Mucosa of rectum (tissue), 2 donors: ENCODE measurements around the gene DMRTC1.
"Not testable (repeated sequence)": the region's sequence is repeated elsewhere in the genome, so short reads cannot be mapped to it uniquely, and the experiment has no call there.

Source experiments
- H3K27ac ChIP-seq, 2 donors: one replicate each; pipeline ENCODE4 v1.7.0; 2013; ENCODE audit warnings: inconsistent platforms in 2 of 2, low read depth in 2 of 2, low read length in 2 of 2
- H3K27me3 ChIP-seq, 2 donors: one replicate each; pipeline ENCODE4 v1.7.0; 2013; ENCODE audit warnings: low read length in 2 of 2; ENCODE audit not compliant: control insufficient read depth in 2 of 2, insufficient read depth in 2 of 2
- H3K36me3 ChIP-seq, 2 donors: one replicate each; pipeline ENCODE4 v1.7.0; 2013; ENCODE audit warnings: low read length in 2 of 2; ENCODE audit not compliant: control insufficient read depth in 2 of 2, insufficient read depth in 2 of 2
- H3K4me1 ChIP-seq, 2 donors: one replicate each; pipeline ENCODE4 v1.7.0; 2013; ENCODE audit warnings: low read length in 2 of 2, mild to moderate bottlenecking in 1 of 2; ENCODE audit not compliant: control insufficient read depth in 2 of 2, insufficient read depth in 2 of 2
- H3K4me3 ChIP-seq, 2 donors: one replicate each; pipeline ENCODE4 v1.7.0; 2013; ENCODE audit warnings: low read length in 2 of 2
- H3K9ac ChIP-seq, 2 donors: one replicate each; pipeline ENCODE4 v1.7.0; 2013; ENCODE audit warnings: low read length in 2 of 2, low read depth in 1 of 2, mild to moderate bottlenecking in 1 of 2
- H3K9me3 ChIP-seq, 2 donors: one replicate each; pipeline ENCODE4 v1.7.0; 2013; ENCODE audit warnings: low read length in 2 of 2; ENCODE audit not compliant: control insufficient read depth in 2 of 2
- donor health status: healthy.
- donor health status: Normal muscosa, but diverticular disease.

Gene DMRTC1, protein sequence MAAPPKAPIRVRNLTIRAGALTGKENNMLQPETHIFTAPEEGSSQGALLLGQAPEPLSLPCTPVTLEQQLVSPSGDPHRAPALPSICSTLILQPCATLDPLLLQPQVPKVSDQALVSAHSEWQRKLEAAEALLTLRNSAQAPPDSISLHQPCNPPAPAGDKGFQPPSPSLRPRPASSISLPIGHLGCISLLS

DNA sequence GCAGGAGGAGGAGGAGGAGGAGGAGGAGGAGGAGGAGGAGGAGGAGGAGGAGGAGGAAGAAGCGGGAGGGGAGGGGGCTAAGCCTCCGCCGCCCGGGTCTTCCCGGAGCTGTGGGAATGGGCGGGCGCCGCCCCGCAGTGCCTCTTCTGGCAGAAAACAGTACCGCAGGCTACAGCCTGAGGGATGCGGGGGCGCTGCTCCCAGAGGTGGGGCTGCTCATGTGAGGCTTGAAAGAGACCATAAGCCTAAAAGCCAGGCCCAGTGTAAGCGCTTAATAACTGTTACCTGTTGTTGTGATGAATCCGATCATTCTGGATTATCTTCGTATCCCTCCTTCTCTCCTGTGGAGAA is at the start of gene DMRTC1:
TSS of gene DMRTC1 (minus strand) at position 19 of the 351 bp plus-strand sequence. CDS start 68,143 bp downstream, outside the sequence.
- not testable (repeated sequence) for H3K27me3 ChIP-seq, H3K4me3 ChIP-seq, H3K9me3 ChIP-seq, H3K36me3 ChIP-seq, H3K4me1 ChIP-seq, H3K9ac ChIP-seq, H3K27ac ChIP-seq

DNA sequence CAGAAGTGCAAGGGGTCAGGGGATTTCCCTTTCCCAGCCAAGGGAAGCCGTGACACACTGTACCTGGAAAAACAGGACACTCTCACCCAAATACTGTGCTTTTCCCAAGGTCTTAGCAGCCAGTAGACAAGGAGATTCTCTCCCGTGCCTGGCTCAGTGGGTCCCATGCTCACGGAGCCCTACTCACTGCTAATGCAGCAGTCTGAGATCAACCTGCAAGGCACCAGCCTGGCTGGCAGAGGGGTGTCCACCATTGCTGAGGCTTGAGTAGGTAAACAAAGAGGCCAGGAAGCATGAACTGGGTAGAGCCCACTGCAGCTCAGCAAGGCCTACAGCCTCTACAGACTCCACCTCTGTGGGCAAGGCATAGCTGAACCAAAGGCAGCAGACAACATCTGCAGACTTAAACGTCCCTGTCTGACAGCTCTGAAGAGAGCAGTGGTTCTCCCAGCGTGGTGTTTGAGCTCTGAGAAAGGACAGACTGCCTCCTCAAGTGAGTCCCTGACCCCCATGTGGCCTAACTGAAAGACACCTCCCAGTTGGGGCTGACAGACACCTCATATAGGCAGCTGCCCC is 37.3 kb upstream of the DMRTC1 start:
- H3K36me3 ChIP-seq, H3K9me3 ChIP-seq: not testable (repeated sequence)

GRCh38 chrX:72974885-72975284 is 31.2 kb upstream of the DMRTC1 start:
- not testable (repeated sequence) for H3K4me3 ChIP-seq, H3K9me3 ChIP-seq, H3K27ac ChIP-seq, H3K4me1 ChIP-seq, H3K27me3 ChIP-seq, H3K9ac ChIP-seq, H3K36me3 ChIP-seq

More for the DNA sequence above, 37.3 kb upstream of the DMRTC1 start:
- H3K9ac ChIP-seq, H3K27me3 ChIP-seq, H3K27ac ChIP-seq, H3K4me3 ChIP-seq, H3K4me1 ChIP-seq: not testable (repeated sequence)

GRCh38 chrX:72971859-72972258 is 28.2 kb upstream of the DMRTC1 start:
- not testable (repeated sequence) for H3K27ac ChIP-seq, H3K9ac ChIP-seq, H3K27me3 ChIP-seq, H3K4me1 ChIP-seq, H3K36me3 ChIP-seq, H3K9me3 ChIP-seq, H3K4me3 ChIP-seq

GRCh38 chrX:72959971-72960370 is 16.3 kb upstream of the DMRTC1 start:
- H3K27me3 ChIP-seq, H3K9ac ChIP-seq, H3K9me3 ChIP-seq, H3K36me3 ChIP-seq, H3K4me3 ChIP-seq, H3K27ac ChIP-seq, H3K4me1 ChIP-seq: not testable (repeated sequence)

DNA sequence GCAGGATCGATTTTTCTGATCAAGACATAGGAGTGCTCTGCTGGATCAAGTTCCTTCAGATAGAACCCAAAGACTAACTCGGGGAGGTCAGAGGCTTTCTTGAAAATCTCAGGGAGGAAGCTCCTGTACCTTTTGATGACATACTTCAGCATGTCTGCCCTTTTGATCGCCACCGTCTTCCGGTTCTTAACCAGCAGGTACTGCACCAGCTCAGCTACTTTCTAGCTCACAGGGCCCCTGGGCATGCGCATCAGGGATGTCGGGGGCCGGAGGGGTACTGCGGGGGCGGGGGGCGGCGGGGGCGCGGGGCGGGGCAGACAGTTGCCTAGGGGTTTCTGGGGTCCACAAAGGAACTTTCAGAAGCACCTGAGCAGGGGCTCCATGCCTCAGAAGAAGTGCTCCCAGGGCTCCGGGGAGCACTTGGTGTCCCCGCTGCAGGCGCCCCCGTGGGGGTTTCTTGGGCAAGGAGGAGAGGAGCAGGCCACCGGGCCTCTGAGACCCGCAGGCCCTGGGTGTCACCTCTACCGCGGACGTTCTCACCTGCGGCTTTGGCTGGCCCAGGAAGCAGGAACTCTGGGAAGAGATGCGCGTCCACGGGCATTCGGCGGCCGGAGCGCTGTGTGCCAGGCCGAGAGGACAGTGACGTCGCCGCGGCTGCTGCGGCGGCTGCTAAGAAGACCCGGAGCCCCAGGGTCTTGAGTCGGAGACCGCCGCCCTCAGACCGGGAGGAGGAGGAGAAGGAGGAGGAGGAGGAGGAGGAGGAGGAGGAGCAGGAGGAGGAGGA is 410 bp downstream of the DMRTC1 start:
- H3K27me3 ChIP-seq, H3K36me3 ChIP-seq, H3K4me3 ChIP-seq, H3K9me3 ChIP-seq, H3K9ac ChIP-seq, H3K27ac ChIP-seq, H3K4me1 ChIP-seq: not testable (repeated sequence)

DNA sequence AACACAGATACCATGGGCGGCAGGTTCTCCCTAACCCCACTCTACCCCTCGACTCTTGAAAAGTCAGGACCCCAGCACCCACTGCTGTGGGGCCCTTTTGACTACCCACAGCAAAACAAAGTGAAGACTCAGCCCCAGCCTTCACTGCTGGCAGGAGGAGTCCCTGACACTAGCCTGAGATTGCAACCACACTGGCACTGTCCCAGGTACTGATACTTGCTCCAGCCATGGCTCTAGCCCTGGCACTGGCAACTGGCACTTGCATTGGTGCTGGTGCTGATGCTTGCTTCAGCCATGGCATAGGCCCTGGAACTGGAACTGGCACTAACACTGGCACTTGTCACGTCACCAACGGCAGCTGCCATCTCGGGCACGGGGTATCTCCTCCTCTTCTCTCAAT is 1.4 kb downstream of the DMRTC1 start:
- not testable (repeated sequence) for H3K27me3 ChIP-seq, H3K9ac ChIP-seq, H3K36me3 ChIP-seq, H3K4me3 ChIP-seq, H3K4me1 ChIP-seq, H3K27ac ChIP-seq, H3K9me3 ChIP-seq

- not testable (repeated sequence) for H3K9ac ChIP-seq, H3K9me3 ChIP-seq, H3K36me3 ChIP-seq, H3K27me3 ChIP-seq, H3K4me3 ChIP-seq, H3K4me1 ChIP-seq, H3K27ac ChIP-seq
These were observed 5.7 kb downstream of the DMRTC1 start, which contains the start of gene FAM236A for GRCh38 chrX:72937906-72938305. Gene FAM236A, plus strand, starts transcription at chrX:72938206. Its CDS starts 57 bp downstream, at chrX:72938263.

GRCh38 chrX:72936882-72937455 is 6.7 kb downstream of the DMRTC1 start:
- not testable (repeated sequence) for H3K4me3 ChIP-seq, H3K9me3 ChIP-seq, H3K27me3 ChIP-seq, H3K4me1 ChIP-seq, H3K36me3 ChIP-seq, H3K27ac ChIP-seq, H3K9ac ChIP-seq

DNA sequence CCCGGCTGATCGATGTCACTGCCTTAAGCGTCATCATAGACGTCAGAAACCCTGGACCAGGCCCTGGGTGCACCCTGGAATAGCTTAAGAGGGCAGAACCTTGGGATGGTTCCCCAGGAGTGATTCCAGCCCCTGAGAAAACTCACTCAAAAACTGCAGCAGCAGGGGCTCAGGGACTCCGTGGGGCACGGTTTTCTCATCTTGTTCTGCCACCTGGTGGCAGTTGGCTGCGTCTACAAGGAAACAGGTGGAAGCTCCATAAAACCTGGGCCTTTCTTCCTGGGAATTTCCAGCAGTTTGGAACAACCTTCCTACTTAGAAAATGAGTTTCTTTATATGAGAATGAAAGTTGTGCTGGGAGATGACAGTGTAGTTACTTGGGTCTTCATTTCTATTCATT is 7.2 kb downstream of the DMRTC1 start:
- H3K9me3 ChIP-seq, H3K27me3 ChIP-seq: not testable (repeated sequence)

More for the DNA sequence above, 7.2 kb downstream of the DMRTC1 start:
- not testable (repeated sequence) for H3K4me1 ChIP-seq, H3K9ac ChIP-seq, H3K4me3 ChIP-seq, H3K36me3 ChIP-seq, H3K27ac ChIP-seq
